Activated CD4-positive, alpha-beta T cell treated with anti-CD3 and anti-CD28 coated beads for 24 hours (primary cell): ENCODE data around the gene PDGFRB.

Experiments used
- DNase-seq, 2 donors: peaks; one replicate each; pipeline ENCODE4 v3.0.0-alpha.2; 2020; ENCODE audit warnings: low read depth in 2 of 2

The PDGFRB gene

GRCh38 chr5:150144879-150145278 is 10.8 kb downstream of the PDGFRB start:
- no peak for DNase-seq

GRCh38 chr5:150144246-150144801 is 11.3 kb downstream of the PDGFRB start:
- no peak for DNase-seq

GRCh38 chr5:150143350-150144245 is 12.0 kb downstream of the PDGFRB start:
- no peak for DNase-seq

GRCh38 chr5:150142959-150143349 is 12.7 kb downstream of the PDGFRB start:
- DNase-seq: no peak

GRCh38 chr5:150142185-150142958 is 13.3 kb downstream of the PDGFRB start:
- no peak for DNase-seq

- no peak for DNase-seq
Measured at GRCh38 chr5:150141544-150142184, 14.0 kb downstream of the PDGFRB start.

GRCh38 chr5:150140830-150141229 is 14.8 kb downstream of the PDGFRB start:
- no peak for DNase-seq

GRCh38 chr5:150139334-150139733 is 16.3 kb downstream of the PDGFRB start:
- no peak for DNase-seq

GRCh38 chr5:150138551-150139265 is 16.9 kb downstream of the PDGFRB start:
- DNase-seq: no peak

- DNase-seq: no peak
Measured at GRCh38 chr5:150137997-150138396, 17.6 kb downstream of the PDGFRB start.

GRCh38 chr5:150137168-150137957 is 18.3 kb downstream of the PDGFRB start:
- no peak for DNase-seq

GRCh38 chr5:150136305-150137167 is 19.1 kb downstream of the PDGFRB start:
- DNase-seq: no peak

- no peak for DNase-seq
Measured at GRCh38 chr5:150135557-150136304, 19.9 kb downstream of the PDGFRB start.

- no peak for DNase-seq
Measured at GRCh38 chr5:150134198-150134588, 21.5 kb downstream of the PDGFRB start.

- DNase-seq: no peak
Measured at GRCh38 chr5:150133581-150134197, 22.0 kb downstream of the PDGFRB start.

- no peak for DNase-seq
Measured at GRCh38 chr5:150132740-150133139, 22.9 kb downstream of the PDGFRB start.

GRCh38 chr5:150131978-150132694 is 23.5 kb downstream of the PDGFRB start:
- DNase-seq: no peak

- no peak for DNase-seq
Measured at GRCh38 chr5:150131461-150131860, 24.2 kb downstream of the PDGFRB start.
